SU-DHL-6 (cell line): ENCODE results near the gene AGBL5.

Source experiments
- CTCF ChIP-seq: fragments of 200-600 bp; sonication (generic); IDR thresholded peaks from one replicate; pipeline ENCODE4 v1.5.1; 2017; ENCODE audit warnings: antibody characterized with exemption, mild to moderate bottlenecking, low read length, moderate library complexity; ENCODE audit not compliant: insufficient read depth, poor library complexity, severe bottlenecking
- EZH2phosphoT487 ChIP-seq: fragments of 200-600 bp; sonication (generic), shearing (Covaris generic); conservative IDR thresholded peaks from 2 replicates; pipeline ENCODE4 v1.6.1; 2018; ENCODE audit warnings: mild to moderate bottlenecking, antibody characterized with exemption, low read length, moderate library complexity, mixed read lengths

- TF ChIP-seq CTCF (no peak), EZH2phosphoT487 (no peak)
Observed at GRCh38 chr2:27102329-27102728, 50.9 kb downstream of the AGBL5 start.
